Measurements from ENCODE around the gene NVL. TPM values are rescaled to one million over a fixed set of nuclear protein-coding genes. Genes with fewer than 3 reads are reported as not detected.

Gene NVL
- total and polyA plus RNA-seq, 2 of the 8 experiments (the other 6 are each of a cell fraction or from before 2014, with no cell fraction given): 22.7 to 45.8 TPM

DNA sequence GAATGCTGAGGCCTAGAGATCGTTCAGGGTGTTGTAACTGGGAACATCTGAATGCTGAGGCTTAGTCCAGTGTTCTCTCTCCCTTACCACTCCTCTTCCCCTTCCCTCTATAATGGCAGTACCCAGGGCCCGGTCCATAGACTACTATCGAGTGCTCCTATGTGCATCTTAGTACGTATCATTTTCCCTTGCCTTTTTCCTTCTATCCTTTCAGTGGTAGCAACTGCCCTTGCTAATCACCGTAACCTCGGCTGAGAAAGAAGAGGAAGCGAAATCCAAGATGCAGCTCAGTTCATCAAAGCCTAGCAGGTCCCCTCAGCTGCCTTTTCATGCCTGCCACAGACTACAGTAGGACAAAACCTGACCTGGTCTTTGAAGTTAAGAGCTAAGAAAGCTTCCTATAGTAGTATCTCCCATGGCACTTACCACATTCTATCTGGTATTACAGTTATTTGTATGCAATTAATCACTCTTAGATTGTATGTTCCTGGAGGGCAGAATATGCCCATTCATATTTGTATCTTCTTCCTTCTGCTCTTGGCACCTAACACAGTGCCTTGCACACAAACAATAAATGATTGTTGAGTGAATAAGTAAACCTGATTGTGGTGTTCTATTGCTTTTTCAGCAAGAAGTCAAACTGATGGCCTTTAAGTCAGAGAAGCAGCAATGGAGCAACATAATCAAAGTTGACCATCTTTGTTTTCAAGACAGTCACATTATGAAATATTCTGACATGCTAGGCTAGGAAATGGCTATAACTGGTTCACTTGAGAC is 49.1 kb upstream of the NVL start:
- Histone ChIP-seq H4K91ac (replicated peaks; ENCODE audit: insufficient read length, low read length) (no peak overlapping the region), H3K79me2 (ENCODE audit: control insufficient read depth in 1 of 2, insufficient read depth in 2 of 2, low read length in 2 of 2) (0 out of 4 replicates have a peak, but pooled peaks cover 0 to under 1% of the 10 kb centered on the region in 2 experiments), H3K9ac (replicated peaks in 1 of 4; ENCODE audit: extremely low read depth in 1 of 4, low read depth in 3 of 4, low read length in 3 of 4) (no peak overlapping the region), H3K14ac (ENCODE audit: insufficient read length) (no peak overlapping the region), H3K4me3 (ENCODE audit: extremely low read depth in 1 of 4, insufficient read depth in 2 of 4, low read depth in 3 of 4, low read length in 4 of 4) (no peak overlapping the region), H3K56ac (replicated peaks; ENCODE audit: insufficient read length, low read depth, low read length) (no peak overlapping the region), H3K9me3 (ENCODE audit: insufficient read depth in 2 of 2, low read depth in 1 of 2, low read length in 1 of 2) (no peaks in the 10 kb centered on the region), H2BK120ac (replicated peaks; ENCODE audit: low read depth, low read length) (no peak overlapping the region), H3K4me1 (replicated peaks in 1 of 4; ENCODE audit: control insufficient read depth in 3 of 4, insufficient read depth in 4 of 4, low read length in 3 of 4) (no peaks in the 10 kb centered on the region), H3K23ac (ENCODE audit: insufficient read length) (no peak overlapping the region), H3K27ac (ENCODE audit: low read depth, low read length) (no peak overlapping the region), H3K36me3 (ENCODE audit: control insufficient read depth in 2 of 4, insufficient read depth in 4 of 4, low read length in 3 of 4) (peaks cover 13 to 56% (median 32%) of the 10 kb centered on the region in 4 experiments), H3K4me2 (ENCODE audit: insufficient read depth in 1 of 2, low read depth in 2 of 2, low read length in 2 of 2) (no peak overlapping the region), H2BK5ac (ENCODE audit: low read depth, low read length) (no peak overlapping the region), H2BK12ac (ENCODE audit: low read depth, low read length) (no peak overlapping the region), H3K27me3 (replicated peaks in 1 of 4; ENCODE audit: control insufficient read depth in 3 of 4, extremely low read depth in 1 of 4, insufficient read depth in 3 of 4, low read length in 3 of 4) (no peaks in the 10 kb centered on the region), H3K79me1 (ENCODE audit: low read depth, low read length) (no peaks in the 10 kb centered on the region), H4K20me1 (replicated peaks in 1 of 2; ENCODE audit: control insufficient read depth in 1 of 2, insufficient read depth in 2 of 2, low read length in 2 of 2) (no peaks in the 10 kb centered on the region), H4K5ac (ENCODE audit: insufficient read length, low read depth, low read length) (no peak overlapping the region), H3K23me2 (ENCODE audit: low read depth, low read length) (no peaks in the 10 kb centered on the region), H2BK15ac (ENCODE audit: low read length) (no peak overlapping the region), H2AK5ac (ENCODE audit: low read depth, low read length) (no peak overlapping the region), H2BK20ac (ENCODE audit: low read length) (no peak overlapping the region), H2AFZ (ENCODE audit: low read length) (no peak overlapping the region), H3K4ac (replicated peaks; ENCODE audit: insufficient read length, low read depth, low read length) (no peak overlapping the region), H3K18ac (ENCODE audit: extremely low read depth, low read length) (no peak overlapping the region), H4K8ac (ENCODE audit: extremely low read depth, insufficient read depth, low read length) (no peak overlapping the region)
- DNase-seq (ENCODE audit: low read depth in 1 of 2, low spot score in 2 of 2): no peak
- 92% methylated on average over 7 of the region's 7 CpGs; no CpG with 5 or more reads in 1 of the 2 experiments for WGBS, 2 experiments (ENCODE audit: extremely low coverage in 1 of 2, insufficient coverage in 1 of 2, insufficient read length in 1 of 2, insufficient replicate concordance in 2 of 2, low coverage in 1 of 2, low lambda C conversion rate in 2 of 2, missing lambda C conversion rate in 1 of 2)
- FAIRE-seq: no peak
- CTCF ChIA-PET (ENCODE audit: partially characterized antibody): interaction anchor here (0.9 kb wide), 1 partner anchor 9 kb away, joined by 4 read pairs; no protein-coding TSS in a partner anchor
- POLR2A ChIA-PET (ENCODE audit: partially characterized antibody): interaction anchor here (2.7 kb wide), 1 partner anchor 22 kb away, joined by 8 read pairs; the partner anchor contains the start of gene CNIH4
- TF ChIP-seq CHD2 (IDR thresholded peaks at IDR 0.05; ENCODE audit: low read length): no peak
- no peak for TF ChIP-seq HDAC6 (IDR thresholded peaks at IDR 0.05; ENCODE audit: low read depth, low read length)
- no peak for TF ChIP-seq SP4 (IDR thresholded peaks at IDR 0.05; ENCODE audit: low read length)
- TF ChIP-seq EZH2 (IDR thresholded peaks at IDR 0.05; ENCODE audit: low read depth, low read length, severe bottlenecking): no peak

Data from H1 (cell line).